Calu3 (cell line): ENCODE data around the gene POLR3H. TPM values are rescaled to one million over a fixed set of nuclear protein-coding genes. Genes with fewer than 3 reads are reported as not detected.

ENCODE experiments used
- BruUV-seq: library from RNA; stranded (reverse); fragments of 400-500 nt; replicated peaks from 2 replicates; lab custom pipeline; 2021; lab: Mats Ljungman, UMichigan
- CTCF ChIA-PET: fragments of 300-600 bp; sonication (Branson Sonifier 250); formaldehyde crosslinking; loops from one replicate; lab custom pipeline; 2022; ENCODE audit warnings: antibody characterized with exemption; lab: Charles Lee
- DNase-seq: peaks from one replicate; pipeline ENCODE4 v3.0.0; 2022
- H3K27ac Mint-ChIP-seq: one replicate; pipeline ENCODE4 v1.8.0; 2022; ENCODE audit warnings: mixed read lengths; ENCODE audit not compliant: unreplicated experiment
- H3K27me3 Mint-ChIP-seq: one replicate; pipeline ENCODE4 v1.8.0; 2022; ENCODE audit warnings: mixed read lengths; ENCODE audit not compliant: unreplicated experiment
- H3K36me3 Mint-ChIP-seq: one replicate; pipeline ENCODE4 v1.8.0; 2022; ENCODE audit warnings: mild to moderate bottlenecking, moderate library complexity, mixed read lengths; ENCODE audit not compliant: insufficient read depth, unreplicated experiment
- H3K4me1 Mint-ChIP-seq: one replicate; pipeline ENCODE4 v1.8.0; 2022; ENCODE audit warnings: mild to moderate bottlenecking, low read depth, mixed read lengths; ENCODE audit not compliant: unreplicated experiment
- H3K4me3 Mint-ChIP-seq: one replicate; pipeline ENCODE4 v1.8.0; 2022; ENCODE audit warnings: mild to moderate bottlenecking, low read depth, moderate library complexity, mixed read lengths; ENCODE audit not compliant: unreplicated experiment
- H3K9me3 Mint-ChIP-seq: one replicate; pipeline ENCODE4 v1.8.0; 2022; ENCODE audit warnings: low read depth, mixed read lengths; ENCODE audit not compliant: unreplicated experiment
- intact Hi-C: fragments of 100-400 bp; cut with micrococcal nuclease; formaldehyde crosslinking; loops from one replicate; pipeline ENCODE4 v1.10.0; 2022; ENCODE audit not compliant: unreplicated experiment
- total RNA-seq: library from RNA; stranded (reverse); gene quantifications from 2 replicates; pipeline ENCODE4 v1.2.3, GENCODE V29; 2022
- TF ChIP-seq, protein P1 (sequence below): fragments of 200-600 bp; IDR thresholded peaks from one replicate; pipeline ENCODE4 v1.8.0; 2022; ENCODE audit warnings: antibody characterized with exemption; ENCODE audit not compliant: unreplicated experiment

Gene POLR3H
- total RNA-seq, 1 experiment from 2014 or later: 49.7 TPM

DNA sequence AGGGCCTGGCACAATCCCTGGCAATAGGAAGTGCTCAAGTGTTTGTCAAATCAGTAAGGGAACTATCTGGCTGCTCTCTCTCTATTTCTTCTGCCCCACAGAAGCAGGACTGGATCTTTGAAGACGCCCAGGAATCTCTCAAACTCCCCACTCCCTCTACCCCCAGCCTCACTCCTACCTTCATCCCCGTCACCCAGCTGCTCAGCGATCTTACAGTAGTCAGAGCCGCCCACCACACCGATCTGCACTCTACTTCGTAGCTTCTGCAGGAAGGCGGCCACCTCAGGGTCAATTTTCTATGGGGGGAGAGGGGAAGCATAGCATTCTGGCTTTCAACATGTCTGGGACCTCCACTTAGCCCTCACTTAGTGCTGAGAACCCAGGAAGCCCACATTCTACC lies 41.6 kb upstream of the POLR3H start:
- CTCF ChIA-PET: no interaction called here
- TF ChIP-seq, protein P1, sequence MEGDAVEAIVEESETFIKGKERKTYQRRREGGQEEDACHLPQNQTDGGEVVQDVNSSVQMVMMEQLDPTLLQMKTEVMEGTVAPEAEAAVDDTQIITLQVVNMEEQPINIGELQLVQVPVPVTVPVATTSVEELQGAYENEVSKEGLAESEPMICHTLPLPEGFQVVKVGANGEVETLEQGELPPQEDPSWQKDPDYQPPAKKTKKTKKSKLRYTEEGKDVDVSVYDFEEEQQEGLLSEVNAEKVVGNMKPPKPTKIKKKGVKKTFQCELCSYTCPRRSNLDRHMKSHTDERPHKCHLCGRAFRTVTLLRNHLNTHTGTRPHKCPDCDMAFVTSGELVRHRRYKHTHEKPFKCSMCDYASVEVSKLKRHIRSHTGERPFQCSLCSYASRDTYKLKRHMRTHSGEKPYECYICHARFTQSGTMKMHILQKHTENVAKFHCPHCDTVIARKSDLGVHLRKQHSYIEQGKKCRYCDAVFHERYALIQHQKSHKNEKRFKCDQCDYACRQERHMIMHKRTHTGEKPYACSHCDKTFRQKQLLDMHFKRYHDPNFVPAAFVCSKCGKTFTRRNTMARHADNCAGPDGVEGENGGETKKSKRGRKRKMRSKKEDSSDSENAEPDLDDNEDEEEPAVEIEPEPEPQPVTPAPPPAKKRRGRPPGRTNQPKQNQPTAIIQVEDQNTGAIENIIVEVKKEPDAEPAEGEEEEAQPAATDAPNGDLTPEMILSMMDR: no peak
- H3K36me3 Mint-ChIP-seq: peaks cover 40% of the 10 kb centered on the region
- BruUV-seq: no TSS peak
- H3K4me3 Mint-ChIP-seq: no peak overlapping the region
- peaks cover 16% of the 10 kb centered on the region for H3K27me3 Mint-ChIP-seq
- no peak for DNase-seq
- intact Hi-C loops: no loop called here
- no peaks in the 10 kb centered on the region for H3K9me3 Mint-ChIP-seq
- H3K4me1 Mint-ChIP-seq: peaks cover 9% of the 10 kb centered on the region
- no peak overlapping the region for H3K27ac Mint-ChIP-seq

- TF ChIP-seq, protein P1: no peak
Observed at GRCh38 chr22:41584881-41585280, 40.6 kb upstream of the POLR3H start.

GRCh38 chr22:41582694-41583093 lies 38.4 kb upstream of the POLR3H start:
- peaks cover 14% of the 10 kb centered on the region for H3K36me3 Mint-ChIP-seq
- TF ChIP-seq, protein P1: no peak
- intact Hi-C loops: no loop called here
- BruUV-seq: no TSS peak
- no peak overlapping the region for H3K4me3 Mint-ChIP-seq
- no peak overlapping the region for H3K27ac Mint-ChIP-seq
- H3K4me1 Mint-ChIP-seq: peaks cover 9% of the 10 kb centered on the region
- peaks cover 16% of the 10 kb centered on the region for H3K27me3 Mint-ChIP-seq
- no peaks in the 10 kb centered on the region for H3K9me3 Mint-ChIP-seq
- no peak for DNase-seq
- CTCF ChIA-PET: interaction anchor here (0.6 kb wide), 1 partner anchor 29 kb away, joined by 4 read pairs; no protein-coding TSS in a partner anchor

More at GRCh38 chr22:41584881-41585280, 40.6 kb upstream of the POLR3H start:
- BruUV-seq: no TSS peak
- no peak for DNase-seq
- Mint-ChIP-seq H3K27ac (no peak overlapping the region), H3K4me1 (peaks cover 9% of the 10 kb centered on the region), H3K36me3 (peaks cover 35% of the 10 kb centered on the region), H3K27me3 (peaks cover 16% of the 10 kb centered on the region), H3K9me3 (no peaks in the 10 kb centered on the region), H3K4me3 (no peak overlapping the region)
- intact Hi-C loops: no loop called here
- CTCF ChIA-PET: interaction anchor here (0.7 kb wide), 1 partner anchor 836 kb away, joined by 3 read pairs; no protein-coding TSS in a partner anchor

DNA sequence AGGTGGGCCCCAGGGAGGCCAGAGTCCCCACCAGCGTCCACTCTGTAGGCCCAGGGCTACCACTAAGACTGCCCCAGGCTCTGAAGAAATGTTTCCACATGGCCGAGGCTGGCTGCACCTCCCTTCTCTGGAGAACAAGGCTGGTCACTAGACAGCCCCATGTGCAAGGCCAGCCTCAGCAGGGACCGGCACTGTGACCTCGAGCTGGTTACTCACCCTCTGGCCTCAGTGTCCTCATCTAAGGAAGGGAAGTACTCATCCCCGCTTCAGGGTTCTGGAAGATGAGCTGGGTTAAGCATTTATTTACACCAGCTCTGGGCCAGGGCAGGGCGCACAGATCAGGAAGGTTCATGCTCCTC lies 35.7 kb upstream of the POLR3H start:
- no TSS peak for BruUV-seq
- Mint-ChIP-seq H3K9me3 (no peaks in the 10 kb centered on the region), H3K27ac (no peak overlapping the region), H3K4me1 (peaks cover 7% of the 10 kb centered on the region), H3K36me3 (peaks cover 10% of the 10 kb centered on the region), H3K27me3 (peaks cover 16% of the 10 kb centered on the region), H3K4me3 (no peak overlapping the region)
- TF ChIP-seq, protein P1: no peak
- intact Hi-C loops: no loop called here
- CTCF ChIA-PET: no interaction called here
- no peak for DNase-seq
